ENCODE results near the gene YARS1.

Gene YARS1

GRCh38 chr1:32761936-32762335, 55.2 kb downstream of the YARS1 start:
- DNase-seq (ENCODE audit: low read depth in 1 of 2, low spot score in 1 of 2) = no peak
- in situ Hi-C loops (cut with HindIII; ENCODE audit: low pct_unique_long_range_greater_than_20kb, low sequenced_read_pairs) = no loop called here
- no peak for TF ChIP-seq JUND (IDR thresholded peaks at IDR 0.05; ENCODE audit: low read depth)

GRCh38 chr1:32761253-32761877, 55.8 kb downstream of the YARS1 start:
- DNase-seq (ENCODE audit: low read depth in 1 of 2, low spot score in 1 of 2) = peak in 1 of 2 experiments; percentile 57
- no peak for TF ChIP-seq JUND (IDR thresholded peaks at IDR 0.05; ENCODE audit: low read depth)
- in situ Hi-C loops (cut with HindIII; ENCODE audit: low pct_unique_long_range_greater_than_20kb, low sequenced_read_pairs) = no loop called here

- DNase-seq (ENCODE audit: low read depth in 1 of 2, low spot score in 1 of 2) = peak; percentile 53 to 97
- TF ChIP-seq JUND (IDR thresholded peaks at IDR 0.05; ENCODE audit: low read depth) = peak; percentile 93
- in situ Hi-C loops (cut with HindIII; ENCODE audit: low pct_unique_long_range_greater_than_20kb, low sequenced_read_pairs) = no loop called here
Observed at GRCh38 chr1:32759997-32760623, 57.0 kb downstream of the YARS1 start.

GRCh38 chr1:32759521-32759981, 57.6 kb downstream of the YARS1 start:
- in situ Hi-C loops (cut with HindIII; ENCODE audit: low pct_unique_long_range_greater_than_20kb, low sequenced_read_pairs) = no loop called here
- peak; percentile 60; the same call in 1 of the 2 replicates for TF ChIP-seq JUND (IDR thresholded peaks at IDR 0.05; ENCODE audit: low read depth)
- peak in 1 of 2 experiments; percentile 88 for DNase-seq (ENCODE audit: low read depth in 1 of 2, low spot score in 1 of 2)

GRCh38 chr1:32758795-32759430, 58.2 kb downstream of the YARS1 start:
- no peak for DNase-seq (ENCODE audit: low read depth in 1 of 2, low spot score in 1 of 2)
- no peak for TF ChIP-seq JUND (IDR thresholded peaks at IDR 0.05; ENCODE audit: low read depth)
- in situ Hi-C loops (cut with HindIII; ENCODE audit: low pct_unique_long_range_greater_than_20kb, low sequenced_read_pairs) = no loop called here

GRCh38 chr1:32758177-32758794, 58.9 kb downstream of the YARS1 start:
- DNase-seq (ENCODE audit: low read depth in 1 of 2, low spot score in 1 of 2) = no peak
- in situ Hi-C loops (cut with HindIII; ENCODE audit: low pct_unique_long_range_greater_than_20kb, low sequenced_read_pairs) = no loop called here
- TF ChIP-seq JUND (IDR thresholded peaks at IDR 0.05; ENCODE audit: low read depth) = no peak

- in situ Hi-C loops (cut with HindIII; ENCODE audit: low pct_unique_long_range_greater_than_20kb, low sequenced_read_pairs) = no loop called here
- no peak for TF ChIP-seq JUND (IDR thresholded peaks at IDR 0.05; ENCODE audit: low read depth)
- no peak for DNase-seq (ENCODE audit: low read depth in 1 of 2, low spot score in 1 of 2)
Observed at GRCh38 chr1:32757213-32757895, 59.8 kb downstream of the YARS1 start.

- no peak for DNase-seq (ENCODE audit: low read depth in 1 of 2, low spot score in 1 of 2)
- TF ChIP-seq JUND (IDR thresholded peaks at IDR 0.05; ENCODE audit: low read depth) = no peak
- in situ Hi-C loops (cut with HindIII; ENCODE audit: low pct_unique_long_range_greater_than_20kb, low sequenced_read_pairs) = no loop called here
Observed at GRCh38 chr1:32755810-32756159, 61.4 kb downstream of the YARS1 start.

GRCh38 chr1:32755098-32755809, 61.9 kb downstream of the YARS1 start:
- in situ Hi-C loops (cut with HindIII; ENCODE audit: low pct_unique_long_range_greater_than_20kb, low sequenced_read_pairs) = no loop called here
- no peak for TF ChIP-seq JUND (IDR thresholded peaks at IDR 0.05; ENCODE audit: low read depth)
- DNase-seq (ENCODE audit: low read depth in 1 of 2, low spot score in 1 of 2) = peak in 1 of 2 experiments; percentile 43

GRCh38 chr1:32754317-32755097, 62.7 kb downstream of the YARS1 start:
- no peak for TF ChIP-seq JUND (IDR thresholded peaks at IDR 0.05; ENCODE audit: low read depth)
- in situ Hi-C loops (cut with HindIII; ENCODE audit: low pct_unique_long_range_greater_than_20kb, low sequenced_read_pairs) = no loop called here
- peak in 1 of 2 experiments; percentile 80 for DNase-seq (ENCODE audit: low read depth in 1 of 2, low spot score in 1 of 2)
